ENCODE results near the gene GOLGA8B.

GRCh38 chr15:34591306-34591705 is 7.9 kb upstream of the GOLGA8B start:
- TF ChIP-seq CTCF (IDR thresholded peaks at IDR 0.05) (no peak), POLR2A (IDR thresholded peaks at IDR 0.05) (no peak)

Measured in suprapubic skin (tissue), 3 donors.